Esophagus squamous epithelium (tissue), 5 donors: ENCODE measurements around the gene ASAH2B. TPM values are rescaled to one million over a fixed set of nuclear protein-coding genes. Genes with fewer than 3 reads are reported as not detected.

Experiments used
- DNase-seq: peaks from one replicate; lab custom pipeline; 2025; lab: John Stamatoyannopoulos, UW
- H3K27ac ChIP-seq, 4 donors: fragments of 200-600 bp; sonication (generic); one replicate each; pipeline ENCODE4 v1.5.1; 2016 to 2019; ENCODE audit warnings: mild to moderate bottlenecking in 1 of 4
- H3K27me3 ChIP-seq, 4 donors: fragments of 200-600 bp; sonication (generic); 1 replicate in 3 of 4; 2 replicates in 1 of 4; pipeline versions ENCODE4 v1.5.1 to v1.6.0; 2017 to 2021; ENCODE audit warnings: antibody characterized with exemption in 1 of 4
- H3K36me3 ChIP-seq, 3 donors: fragments of 200-600 bp; sonication (generic); one replicate each; pipeline ENCODE4 v1.5.1; 2016 to 2019
- H3K4me1 ChIP-seq, 3 donors: fragments of 200-600 bp; sonication (generic); one replicate each; pipeline ENCODE4 v1.5.1; 2017 to 2019
- H3K4me3 ChIP-seq, 4 donors: fragments of 200-600 bp; sonication (generic); 1 replicate in 3 of 4; 2 replicates in 1 of 4; pipeline ENCODE4 v1.5.1; 2016 to 2019; ENCODE audit warnings: mild to moderate bottlenecking in 2 of 4, moderate library complexity in 1 of 4
- H3K9me3 ChIP-seq, 3 donors: fragments of 200-600 bp; sonication (generic); one replicate each; pipeline ENCODE4 v1.5.1; 2016 to 2019
- CTCF ChIP-seq, 6 experiments: fragments of 450-650 bp in 4 of 6; fragments of 200-600 bp in 2 of 6; sonication (generic) in 2 of 6; IDR thresholded peaks; one replicate each; pipeline ENCODE4 v1.5.1; 2016 to 2019; ENCODE audit warnings: antibody characterized with exemption in 6 of 6, mild to moderate bottlenecking in 4 of 6, moderate library complexity in 4 of 6
- POLR2A ChIP-seq, 4 donors: fragments of 450-650 bp; IDR thresholded peaks; one replicate each; pipeline ENCODE4 v1.6.1; 2017; ENCODE audit warnings: antibody characterized with exemption in 4 of 4, mild to moderate bottlenecking in 4 of 4, moderate library complexity in 3 of 4
- WGBS, 2 donors: methylation state at CpG; one replicate each; pipeline ENCODE4 v1.1.5; 2018; 5-methylcytosine and 5-hydroxymethylcytosine counted together
- intact Hi-C: fragments of 100-400 bp; cut with DNase I; formaldehyde crosslinking; loops from one replicate; pipeline ENCODE4 v1.15.0; 2022
- total RNA-seq, 4 donors: library from RNA; depleted of rRNA; stranded (reverse); fragments of >200 nt; gene quantifications; one replicate each; pipeline ENCODE4 v1.1.0, GENCODE V29; 2016
- donor health status: DM: yes; HTN: yes; CAD: no.

ASAH2B gene
- total RNA-seq, 4 donors from 2014 or later = 1.0 to 2.5 (median 2.1) TPM

- no peaks in the 10 kb centered on the region for H3K4me1 ChIP-seq
- intact Hi-C loops = no loop called here
- H3K9me3 ChIP-seq = no peaks in the 10 kb centered on the region
- DNase-seq = no peak
- WGBS, 2 donors = 20 to 27% methylated on average over 2 of the region's 2 CpGs
- H3K27me3 ChIP-seq = no peaks in the 10 kb centered on the region
- H3K4me3 ChIP-seq = no peak overlapping the region
- H3K36me3 ChIP-seq = no peaks in the 10 kb centered on the region
- no peak overlapping the region for H3K27ac ChIP-seq
- TF ChIP-seq CTCF (IDR thresholded peaks at IDR 0.05) (no peak), POLR2A (IDR thresholded peaks at IDR 0.05) (no peak)
Observed at GRCh38 chr10:50805981-50806622, 66.4 kb downstream of the ASAH2B start.

- no peak overlapping the region for H3K27ac ChIP-seq
- DNase-seq = no peak
- no peaks in the 10 kb centered on the region for H3K9me3 ChIP-seq
- TF ChIP-seq POLR2A (IDR thresholded peaks at IDR 0.05) (no peak), CTCF (IDR thresholded peaks at IDR 0.05) (no peak)
- WGBS, 2 donors = 13% methylated on average over 1 of the region's 1 CpG; no CpG with 5 or more reads in 1 of the 2 donors
- no peak overlapping the region for H3K4me3 ChIP-seq
- H3K4me1 ChIP-seq = no peaks in the 10 kb centered on the region
- no peaks in the 10 kb centered on the region for H3K36me3 ChIP-seq
- no peaks in the 10 kb centered on the region for H3K27me3 ChIP-seq
- intact Hi-C loops = no loop called here
Observed at GRCh38 chr10:50807851-50808776, 68.4 kb downstream of the ASAH2B start.

Other genes starting within 250 kb of the ASAH2B start
- 10 to 100 TPM; 39.4 to 64.1 (median 54.9) TPM for gene SGMS1, start 116.0 kb upstream of the ASAH2B start, total RNA-seq
- not detected for gene A1CF, start 145.7 kb downstream of the ASAH2B start, total RNA-seq